ENCODE results near the gene TBX10.
"Not testable (repeated sequence)": the region's sequence is repeated elsewhere in the genome, so short reads cannot be mapped to it uniquely, and the experiment has no call there.

The TBX10 gene

DNA sequence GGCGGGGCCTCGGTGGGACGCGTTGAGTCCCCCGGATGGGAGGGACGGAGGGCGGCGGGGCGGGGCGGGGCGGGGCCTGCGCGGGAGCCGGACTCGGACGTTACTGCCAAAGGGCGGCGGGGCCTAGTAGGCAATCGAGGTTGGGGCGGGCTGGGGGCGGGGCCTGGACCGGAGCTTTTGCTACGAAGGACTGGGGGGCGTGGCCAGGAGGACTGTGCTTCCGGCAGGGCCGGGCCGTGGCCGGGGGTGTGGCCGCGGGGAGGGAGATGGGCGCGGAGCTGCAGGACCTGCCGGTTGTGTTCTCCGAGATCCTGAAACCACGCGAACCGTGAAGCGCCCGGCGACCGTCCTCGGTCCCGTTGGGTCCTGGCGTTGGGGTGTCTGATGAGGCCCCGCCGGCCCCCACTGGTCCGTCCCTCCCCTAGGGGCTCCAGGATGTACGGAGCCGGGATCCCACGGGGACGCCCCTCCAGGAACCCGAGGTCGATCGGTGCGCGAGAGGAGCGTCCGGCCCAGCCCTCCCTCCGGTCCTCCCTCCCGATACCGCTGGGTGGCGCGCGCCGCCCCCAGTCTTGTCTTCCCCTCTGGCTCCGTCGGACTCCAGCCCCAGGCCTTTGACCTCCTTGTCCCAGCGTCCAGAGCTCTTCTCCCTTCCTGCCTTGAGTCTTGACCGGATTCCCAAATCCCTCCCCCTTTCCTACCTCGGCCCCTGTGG is 9.2 kb downstream of the TBX10 start:
- peak; percentile 97 for DNase-seq

DNA sequence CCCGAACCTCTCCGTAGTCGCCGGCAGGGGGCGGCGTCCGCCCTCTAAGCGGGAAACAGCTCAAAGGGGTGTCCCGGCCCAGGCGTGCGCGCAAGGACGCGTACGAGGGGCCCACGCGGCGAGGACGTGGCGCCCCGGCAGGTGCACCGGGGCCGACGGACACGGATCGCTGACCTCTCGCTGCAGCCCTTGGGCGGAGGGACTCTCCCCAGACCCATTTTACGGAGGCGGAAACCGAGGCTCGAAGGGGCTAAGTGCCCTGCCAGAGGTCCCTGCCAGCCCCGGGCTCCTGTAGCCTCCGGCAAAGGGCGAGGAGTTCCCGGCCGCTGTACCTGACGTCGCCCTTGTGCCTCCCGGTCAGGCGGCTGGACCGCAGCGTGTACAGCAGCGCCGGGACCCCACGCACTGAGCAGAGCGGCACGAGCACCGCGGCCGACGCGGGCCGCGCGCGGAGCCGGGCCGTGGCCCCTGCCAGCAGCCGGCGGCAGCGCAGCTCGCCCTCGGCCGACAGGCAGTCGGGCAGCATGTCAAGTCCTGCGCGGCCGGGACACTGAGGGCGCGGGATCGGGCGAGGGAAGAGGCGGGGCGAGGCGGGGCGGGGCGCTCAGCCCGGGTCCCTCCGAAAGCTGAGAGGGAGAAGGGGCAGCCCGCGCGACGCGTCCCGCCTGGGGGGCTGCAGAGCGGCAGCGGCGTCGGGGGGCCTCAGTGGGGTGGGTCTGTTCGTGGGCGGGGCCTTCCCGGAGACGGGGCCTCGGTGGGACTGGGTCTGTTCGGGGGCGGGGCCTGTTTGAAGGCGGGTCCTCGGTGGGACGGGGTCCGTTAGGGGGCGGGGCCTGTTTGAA is 10.0 kb downstream of the TBX10 start, which contains the start of gene NUDT8:
NUDT8 (minus strand) TSS at position 552 of the 842 bp plus-strand sequence; CDS start at position 526, 26 bp downstream.
- DNase-seq: peak; percentile 69

DNA sequence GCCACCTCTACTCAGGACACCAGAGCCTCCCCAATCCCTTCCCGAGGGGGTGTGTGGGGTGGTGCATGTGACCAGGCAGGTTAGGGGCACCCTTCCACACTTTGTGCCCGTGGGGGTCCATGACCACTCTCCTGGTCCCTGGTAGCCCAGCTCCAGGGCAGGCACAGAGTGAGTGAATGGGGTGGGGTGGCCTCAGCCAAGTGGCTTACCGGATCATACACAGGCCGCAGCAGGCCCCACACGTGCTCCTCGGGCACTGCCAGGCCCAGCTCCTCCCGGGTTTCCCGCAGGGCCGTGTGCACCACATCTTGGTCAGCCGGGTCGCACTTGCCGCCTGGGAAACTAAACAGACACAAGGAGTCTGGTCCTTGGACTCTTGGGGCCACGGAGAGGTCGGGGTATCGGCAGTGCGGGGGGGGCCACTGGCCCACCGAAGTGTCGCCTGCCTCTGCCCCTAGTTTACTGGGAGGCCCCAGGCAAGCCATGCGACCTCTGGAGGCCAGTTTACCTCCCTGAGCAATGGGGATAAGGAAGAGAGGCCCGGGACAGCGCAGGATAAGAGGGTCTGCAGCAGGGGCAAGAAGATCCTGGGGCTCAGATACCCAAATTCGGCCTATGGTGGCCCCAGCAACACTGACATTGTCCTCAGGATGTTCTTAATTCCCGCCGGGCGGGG is 10.7 kb downstream of the TBX10 start:
- DNase-seq: no peak

DNA sequence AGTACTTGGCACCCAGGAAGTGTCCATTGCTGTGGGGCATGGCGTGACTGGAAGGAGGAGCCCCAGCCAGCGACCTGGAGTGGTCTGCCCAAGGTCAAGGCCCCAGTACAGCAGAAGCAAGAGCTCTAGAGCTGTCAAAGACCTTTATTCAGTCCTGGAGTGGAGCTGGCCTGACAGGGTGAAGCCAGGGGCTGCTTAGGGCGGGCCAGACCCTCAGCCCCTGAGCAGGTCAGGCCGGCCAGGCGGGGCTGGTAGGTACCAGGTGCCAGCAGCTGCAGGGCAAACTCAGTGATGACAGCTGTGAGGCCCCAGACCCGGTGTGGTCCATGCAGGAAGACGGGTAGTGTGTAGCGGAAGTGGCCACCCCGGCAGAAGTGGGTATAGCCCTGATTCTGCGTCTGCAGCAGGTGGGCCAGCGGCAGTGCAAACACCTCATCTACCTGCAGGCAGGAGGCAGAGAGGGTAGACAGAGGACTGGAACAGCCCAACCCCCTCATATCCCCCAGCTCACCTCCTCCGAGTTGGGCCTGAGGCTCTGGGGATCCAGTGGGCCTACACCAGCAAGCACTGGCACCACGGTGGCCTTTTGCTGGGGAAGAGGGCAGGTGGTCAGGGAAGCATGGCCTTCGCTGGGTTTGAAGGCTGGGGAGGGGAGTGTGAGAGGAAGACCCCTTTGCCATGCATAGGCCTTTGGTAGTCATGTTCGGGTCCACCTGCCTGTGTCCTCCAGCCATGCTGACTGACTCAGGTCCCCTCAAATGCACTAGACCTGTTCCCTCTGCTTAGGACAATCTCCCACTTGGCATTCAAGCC is 11.5 kb downstream of the TBX10 start:
- no peak for DNase-seq

DNA sequence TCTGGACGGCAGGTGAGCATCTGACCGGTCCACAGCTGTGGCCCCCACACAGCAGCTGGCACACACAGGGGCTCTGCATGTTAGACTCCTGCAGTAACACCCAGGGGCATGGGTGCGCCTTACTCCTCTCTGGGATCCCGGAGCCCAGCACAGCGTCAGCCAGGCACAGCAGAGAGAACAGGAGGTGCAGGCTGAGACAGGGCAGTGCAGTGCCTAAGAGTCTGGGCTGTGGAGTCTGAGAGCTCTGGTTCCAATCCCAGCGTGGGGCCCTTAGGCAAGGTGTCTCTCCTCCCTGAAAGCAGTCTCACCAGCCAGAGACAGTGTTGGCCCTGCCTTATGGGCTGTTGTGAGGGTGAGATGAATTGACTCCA is 12.1 kb downstream of the TBX10 start:
- no peak for DNase-seq

GRCh38 chr11:67626970-67627369 is 12.6 kb downstream of the TBX10 start:
- no peak for DNase-seq

DNA sequence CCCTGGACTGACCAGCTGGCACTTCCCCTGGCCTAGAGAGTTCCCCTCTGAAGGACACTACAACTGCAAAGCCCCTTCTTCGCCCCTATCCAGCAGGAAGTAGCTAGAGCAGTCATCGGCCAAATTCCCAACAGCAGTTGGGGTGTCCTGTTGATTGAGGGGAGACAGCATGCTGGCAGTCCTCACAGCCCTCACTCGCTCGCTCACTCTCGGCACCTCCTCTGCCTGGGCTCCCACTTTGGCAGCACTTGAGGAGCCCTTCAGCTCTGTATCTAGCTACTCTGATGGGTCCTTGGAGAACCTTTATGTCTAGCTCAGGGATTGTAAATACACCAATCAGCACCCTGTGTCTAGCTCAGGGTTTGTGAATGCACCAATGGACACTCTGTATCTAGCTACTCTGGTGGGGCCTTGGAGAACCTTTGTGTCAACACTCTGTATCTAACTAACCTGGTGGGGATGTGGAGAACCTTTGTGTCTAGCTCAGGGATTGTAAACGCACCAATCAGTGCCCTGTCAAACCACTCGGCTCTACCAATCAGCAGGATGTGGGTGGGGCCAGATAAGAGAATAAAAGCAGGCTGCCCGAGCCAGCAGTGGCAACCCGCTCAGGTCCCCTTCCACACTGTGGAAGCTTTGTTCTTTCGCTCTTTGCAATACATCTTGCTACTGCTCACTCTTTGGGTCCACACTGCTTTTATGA is 13.3 kb downstream of the TBX10 start:
- DNase-seq: not testable (repeated sequence)

GRCh38 chr11:67623795-67624194 is 15.8 kb downstream of the TBX10 start:
- not testable (repeated sequence) for DNase-seq

- DNase-seq: not testable (repeated sequence)
Observed at GRCh38 chr11:67622905-67623304, 16.7 kb downstream of the TBX10 start.

GRCh38 chr11:67621928-67622327 is 17.6 kb downstream of the TBX10 start:
- DNase-seq: not testable (repeated sequence)

- not testable (repeated sequence) for DNase-seq
Observed at GRCh38 chr11:67620621-67621020, 18.9 kb downstream of the TBX10 start.

DNA sequence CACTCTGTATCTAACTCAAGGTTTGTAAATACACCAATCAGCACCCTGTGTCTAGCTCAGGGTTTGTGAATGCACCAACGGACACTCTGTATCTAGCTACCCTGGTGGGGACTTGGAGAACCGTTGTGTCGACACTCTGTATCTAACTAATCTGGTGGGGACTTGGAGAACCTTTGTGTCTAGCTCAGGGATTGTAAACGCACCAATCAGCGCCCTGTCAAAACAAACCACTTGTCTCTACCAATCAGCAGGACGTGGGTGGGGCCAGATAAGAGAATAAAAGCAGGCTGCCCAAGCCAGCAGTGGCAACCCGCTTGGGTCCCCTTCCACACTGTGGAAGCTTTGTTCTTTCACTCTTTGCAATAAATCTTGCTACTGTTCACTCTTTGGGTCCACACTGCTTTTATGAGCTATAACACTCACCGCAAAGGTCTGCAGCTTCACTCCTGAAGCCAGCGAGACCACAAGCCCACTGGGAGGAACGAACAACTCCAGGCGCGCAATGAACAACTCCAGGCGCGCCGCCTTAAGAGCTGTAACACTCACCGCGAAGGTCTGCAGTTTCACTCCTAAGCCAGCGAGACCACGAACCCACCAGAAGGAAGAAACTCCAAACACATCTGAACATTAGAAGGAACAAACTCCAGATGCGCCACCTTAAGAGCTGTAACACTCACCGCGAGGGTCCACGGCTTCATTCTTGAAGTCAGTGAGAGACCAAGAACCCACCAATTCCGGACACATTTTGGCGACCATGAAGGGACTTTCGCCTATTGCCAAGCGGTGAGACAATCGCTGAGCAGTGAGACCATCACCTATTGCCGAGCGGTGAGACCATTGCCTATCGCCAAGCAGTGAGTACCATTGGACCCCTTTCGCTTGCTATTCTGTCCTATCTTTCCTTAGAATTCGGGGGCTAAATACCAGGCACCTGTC is 19.6 kb downstream of the TBX10 start:
- DNase-seq: not testable (repeated sequence)

- DNase-seq: not testable (repeated sequence)
Observed at GRCh38 chr11:67618901-67619659, 20.5 kb downstream of the TBX10 start.

DNA sequence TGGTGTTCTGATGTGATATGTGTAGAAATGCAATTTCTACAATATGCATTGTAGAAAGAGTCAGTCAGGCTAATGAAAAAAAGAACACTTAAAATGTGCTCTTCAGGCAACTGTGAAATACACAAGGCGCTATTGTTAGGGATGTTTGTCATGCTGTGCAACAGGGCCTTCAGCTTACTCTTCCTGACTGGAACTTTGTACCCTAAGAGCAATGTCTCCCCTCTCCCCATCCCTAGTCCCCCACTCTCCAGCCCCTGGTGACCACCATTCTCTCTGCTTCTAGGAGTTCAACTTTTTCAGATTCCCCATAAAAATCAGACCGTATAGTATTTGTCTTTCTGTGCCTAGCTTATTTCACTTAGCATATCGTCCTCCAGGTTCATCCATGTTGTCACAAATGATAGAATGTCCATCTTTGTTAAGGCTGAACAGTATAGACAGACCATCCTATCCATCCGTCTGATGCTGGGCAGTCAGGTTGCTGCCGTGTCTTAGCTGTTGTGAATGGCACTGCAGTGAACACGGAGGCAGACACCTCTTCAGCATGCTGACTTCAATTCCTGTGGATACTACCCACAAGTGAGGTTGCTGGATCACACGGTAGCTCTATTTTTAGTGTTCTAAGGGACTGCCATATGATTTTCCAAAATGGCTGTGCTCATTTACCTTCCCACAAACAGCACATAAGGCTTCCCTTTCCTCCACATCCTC is 22.2 kb downstream of the TBX10 start:
- DNase-seq: no peak

- no peak for DNase-seq
Observed at GRCh38 chr11:67616431-67617242, 22.9 kb downstream of the TBX10 start.

DNA sequence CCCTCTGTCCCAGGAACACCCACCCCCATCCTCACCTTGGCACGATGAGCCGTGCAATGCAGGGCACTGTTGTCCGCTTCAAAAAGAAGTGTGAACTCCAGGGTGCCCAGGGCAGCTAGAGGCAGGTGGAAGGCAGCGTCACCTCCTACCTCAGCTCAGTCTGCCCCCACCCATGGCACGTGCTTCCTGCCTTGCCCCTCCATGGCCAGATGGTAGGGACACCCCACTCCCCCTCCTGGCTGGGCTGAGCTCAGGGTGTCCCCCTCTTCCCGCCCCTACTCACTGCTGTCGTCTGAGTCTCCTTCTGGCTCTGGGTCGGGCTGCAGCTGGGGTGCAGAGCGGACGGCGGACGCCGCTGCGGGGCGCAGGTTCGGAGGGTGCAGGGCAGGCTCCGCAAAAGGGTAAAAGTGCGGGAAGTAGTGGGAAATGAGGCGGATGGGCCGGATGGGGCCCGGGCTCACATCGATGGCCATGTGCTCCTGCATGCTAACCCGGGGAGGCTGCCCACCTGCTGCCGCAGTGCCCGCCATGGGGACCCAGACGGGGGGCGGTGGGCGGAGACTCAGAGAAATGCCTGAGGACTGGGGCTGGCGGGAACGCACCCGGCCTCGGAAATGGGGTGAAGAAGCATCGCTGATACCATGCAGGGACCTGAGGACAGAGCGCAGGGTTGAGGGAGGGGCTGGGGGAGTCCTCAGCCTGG is 23.7 kb downstream of the TBX10 start:
- no peak for DNase-seq
